Central memory CD4-positive, alpha-beta T cell (primary cell): ENCODE data around the gene DDX47.
A peak's percentile ranks its signal among the peaks of the same experiment; 100 is the strongest.
"Not testable (repeated sequence)": the region's sequence is repeated elsewhere in the genome, so short reads cannot be mapped to it uniquely, and the experiment has no call there.

Experiments
- DNase-seq: peaks from one replicate; pipeline ENCODE4 v3.0.0; 2022

Gene DDX47

GRCh38 chr12:12823300-12823699 lies 10.2 kb downstream of the DDX47 start:
- DNase-seq, result no peak

GRCh38 chr12:12823811-12824210 lies 10.7 kb downstream of the DDX47 start:
- DNase-seq, result no peak

- no peak for DNase-seq
These were observed 22.4 kb downstream of the DDX47 start for GRCh38 chr12:12835378-12836146.

GRCh38 chr12:12836571-12836970 lies 23.4 kb downstream of the DDX47 start:
- no peak for DNase-seq

DNA sequence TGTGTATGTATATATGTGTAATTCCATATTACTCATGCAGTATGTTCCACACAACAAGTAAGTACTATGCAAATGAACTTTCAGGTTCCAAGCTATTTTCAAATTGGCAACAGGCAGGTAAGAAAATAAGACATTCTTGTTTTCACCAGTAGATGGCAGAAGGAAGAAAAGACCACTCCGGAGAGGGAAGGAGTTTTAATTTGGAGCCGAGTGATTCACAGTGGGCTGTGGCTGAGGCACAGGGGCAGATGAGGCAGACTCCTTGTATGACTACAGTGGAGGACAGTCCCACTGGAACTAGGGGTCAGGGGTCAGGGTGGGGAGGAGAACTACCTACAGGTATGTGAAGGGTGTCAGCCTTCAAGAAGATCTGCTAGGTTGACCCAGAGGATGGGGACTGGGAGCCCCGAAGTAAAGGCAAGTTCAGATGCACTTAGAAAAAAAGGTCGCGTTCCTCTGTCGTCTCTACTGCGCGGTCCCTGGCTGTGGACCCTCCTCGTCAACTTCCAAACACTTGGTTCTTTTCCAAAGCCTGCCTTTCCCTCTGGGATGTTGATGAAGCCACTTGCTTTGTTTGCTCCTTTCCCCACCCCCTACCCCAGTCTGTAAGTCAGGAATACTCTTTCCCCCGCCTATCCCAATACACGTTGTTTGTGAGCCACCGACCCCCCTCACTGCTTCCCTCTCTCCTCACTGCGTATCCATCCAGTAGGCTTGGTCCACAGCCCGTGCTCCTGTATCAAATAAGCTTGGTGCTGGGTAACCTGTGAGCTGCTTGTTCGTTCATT lies 24.1 kb downstream of the DDX47 start:
- DNase-seq, result peak; percentile 39

DNA sequence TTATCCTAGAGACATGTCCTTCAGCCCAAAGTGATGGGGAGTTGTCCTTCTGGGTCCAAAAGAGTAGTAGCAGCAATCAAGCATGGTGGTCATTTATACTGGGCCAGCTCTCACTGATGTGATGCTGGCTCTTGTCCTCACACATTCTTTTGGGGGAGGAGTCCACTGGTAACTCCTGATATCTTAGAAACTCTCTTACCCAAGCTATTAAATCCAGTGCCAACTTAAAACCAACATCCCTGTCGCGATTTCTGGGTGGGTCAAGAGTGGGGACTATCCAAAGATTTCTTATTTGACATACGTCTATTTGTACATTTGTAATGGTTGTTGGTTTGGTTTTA lies 24.6 kb downstream of the DDX47 start:
- DNase-seq, result no peak

- DNase-seq, result peak; percentile 13
These were observed 25.9 kb downstream of the DDX47 start for GRCh38 chr12:12839003-12839395.

- not testable (repeated sequence) for DNase-seq
These were observed 26.3 kb downstream of the DDX47 start for GRCh38 chr12:12839439-12839838.

DNA sequence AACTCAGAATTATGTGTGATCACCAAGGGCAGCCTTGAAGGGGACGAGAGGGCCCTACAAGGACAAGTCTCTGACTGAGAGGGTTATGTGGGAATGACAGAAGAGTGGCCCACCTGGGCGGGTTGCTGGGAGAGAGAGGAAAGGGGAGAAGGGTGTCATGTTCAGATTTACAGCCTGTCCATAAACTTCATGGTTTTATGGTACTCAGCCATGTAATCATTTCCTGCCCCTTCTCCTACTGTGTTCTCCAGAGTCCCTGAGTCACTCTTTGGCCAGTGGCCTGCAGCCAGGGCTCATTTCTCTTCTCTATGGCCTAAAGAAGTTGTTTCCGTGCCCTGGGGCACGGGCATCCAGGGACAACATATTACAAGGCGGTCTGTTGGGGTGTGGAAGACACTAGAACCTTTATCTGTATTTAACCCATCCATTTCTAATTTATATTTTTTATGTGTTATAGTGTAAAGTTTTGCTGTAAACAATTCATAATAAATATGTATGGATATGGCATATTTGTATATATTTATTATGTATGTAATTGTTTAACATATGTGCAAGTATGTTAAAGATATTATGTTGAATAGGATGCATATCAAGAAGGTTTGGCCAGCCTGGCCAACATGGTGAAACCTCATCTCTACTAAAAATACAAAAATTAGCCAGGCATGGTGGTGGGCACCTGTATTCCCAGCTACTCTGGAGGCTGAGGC lies 26.9 kb downstream of the DDX47 start:
- no peak for DNase-seq

DNA sequence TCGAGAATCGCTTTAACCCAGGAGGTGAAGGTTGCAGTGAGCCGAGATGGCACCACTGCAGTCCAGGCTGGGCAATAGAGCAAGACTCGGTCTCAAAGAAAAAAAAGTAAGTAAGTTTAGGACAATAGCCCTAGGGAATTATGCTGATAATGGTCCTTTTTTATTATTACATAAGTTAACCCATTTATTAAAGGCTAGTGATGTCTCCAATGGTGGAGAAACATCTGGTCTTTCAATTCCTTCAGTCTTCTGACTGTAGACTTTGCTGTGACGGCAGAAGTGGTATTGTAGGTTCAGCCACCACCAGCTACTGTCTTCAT lies 27.4 kb downstream of the DDX47 start:
- DNase-seq, result no peak

DNA sequence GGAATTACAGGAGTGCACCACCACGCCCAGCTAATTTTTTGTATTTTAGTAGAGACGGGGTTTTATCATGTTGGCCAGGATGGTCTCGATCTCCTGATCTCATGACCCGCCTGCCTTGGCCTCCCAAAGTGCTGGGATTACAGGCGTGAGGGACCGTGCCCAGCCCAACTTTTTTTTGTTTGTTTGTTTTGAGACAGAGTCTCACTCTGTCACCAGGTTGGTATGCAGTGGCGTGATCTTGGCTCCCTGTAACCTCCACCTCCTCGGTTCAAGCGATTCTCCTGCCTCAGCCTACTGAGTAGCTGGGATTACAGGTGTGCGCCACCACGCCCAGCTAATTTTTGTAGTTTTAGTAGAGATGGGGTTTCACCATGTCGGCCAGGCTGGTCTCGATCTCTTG lies 28.3 kb downstream of the DDX47 start:
- DNase-seq, result not testable (repeated sequence)

DNA sequence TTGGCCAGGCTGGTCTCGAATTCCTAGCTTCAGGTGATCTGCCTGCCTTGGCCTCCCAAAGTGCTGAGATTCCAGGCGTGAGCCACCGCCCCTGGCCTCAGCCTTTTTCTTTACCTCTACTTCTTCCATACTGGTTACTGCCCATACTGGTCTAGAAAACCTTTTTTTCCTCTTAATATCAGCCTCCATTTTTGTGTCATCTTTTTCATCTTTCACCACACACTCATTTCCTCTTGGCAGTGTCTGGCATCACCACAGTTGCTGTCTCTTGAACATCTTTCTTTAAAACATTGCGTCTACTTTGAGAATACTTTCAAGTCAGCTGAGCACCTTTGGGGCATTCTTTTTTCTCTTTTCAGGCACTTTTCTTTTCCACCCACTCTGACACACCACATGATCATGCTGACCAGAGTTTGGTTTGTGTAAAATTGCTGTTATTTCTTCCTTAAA lies 32.7 kb downstream of the DDX47 start:
- DNase-seq, result peak; percentile 11

DNA sequence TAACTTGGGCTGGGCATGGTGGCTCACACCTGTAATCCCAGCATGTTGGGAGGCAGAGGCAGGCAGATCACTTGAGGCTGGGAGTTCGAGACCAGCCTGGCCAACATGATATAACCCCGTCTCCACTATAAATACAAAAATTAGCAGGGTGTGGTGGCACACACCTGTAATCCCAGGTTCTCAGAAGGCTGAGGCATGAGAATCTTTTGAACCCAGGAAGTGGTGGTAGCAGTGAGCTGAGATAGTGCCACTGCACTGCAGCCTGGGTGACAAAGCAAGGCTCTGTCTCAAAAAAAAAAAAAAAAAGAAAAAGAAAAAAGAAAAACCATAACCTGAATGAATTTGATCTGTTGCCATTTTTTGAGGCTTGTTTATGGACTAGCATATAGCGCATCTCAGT lies 33.6 kb downstream of the DDX47 start:
- DNase-seq, result peak; percentile 54

GRCh38 chr12:12853435-12853834 lies 40.3 kb downstream of the DDX47 start:
- no peak for DNase-seq

DNA sequence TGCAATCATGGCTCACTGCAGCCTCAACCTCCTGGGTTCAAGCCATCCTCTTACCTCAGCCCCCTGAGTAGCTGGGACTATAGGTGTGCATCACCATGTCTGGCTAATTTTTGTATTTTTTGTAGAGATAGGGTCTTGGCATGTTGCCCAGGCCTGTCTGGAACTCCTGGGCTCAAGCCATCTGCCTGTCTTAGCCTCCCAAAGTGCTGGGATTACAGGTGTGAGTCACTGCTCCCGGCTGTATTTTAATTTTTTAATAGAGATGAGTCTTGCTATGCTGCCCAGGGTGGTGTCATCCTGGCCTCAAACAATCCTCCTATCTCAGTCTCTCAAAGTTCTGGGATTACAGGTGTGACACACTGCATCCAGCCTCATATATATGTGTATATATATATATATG lies 46.5 kb downstream of the DDX47 start:
- no peak for DNase-seq

DNA sequence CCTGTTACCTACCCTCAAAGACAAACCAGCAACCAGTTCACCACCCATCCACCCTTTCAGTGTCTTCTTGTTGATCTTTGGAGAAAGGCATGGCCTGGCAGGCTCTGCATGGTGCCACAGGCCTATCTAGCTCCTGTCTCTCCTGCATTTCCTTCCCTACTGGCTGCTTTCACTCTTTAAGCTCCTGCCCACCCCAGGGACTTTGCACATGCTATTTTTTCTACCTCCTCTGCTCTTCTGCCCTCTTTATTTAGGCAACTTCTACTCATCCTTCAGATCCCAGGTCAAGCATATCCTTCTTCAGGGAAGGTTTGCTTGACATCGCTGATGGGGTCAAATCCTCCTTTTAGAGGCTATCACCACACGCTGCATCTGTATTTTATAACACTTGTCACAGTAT lies 51.1 kb downstream of the DDX47 start:
- DNase-seq, result no peak

- DNase-seq, result no peak
These were observed 55.5 kb downstream of the DDX47 start for GRCh38 chr12:12868477-12869235.

DNA sequence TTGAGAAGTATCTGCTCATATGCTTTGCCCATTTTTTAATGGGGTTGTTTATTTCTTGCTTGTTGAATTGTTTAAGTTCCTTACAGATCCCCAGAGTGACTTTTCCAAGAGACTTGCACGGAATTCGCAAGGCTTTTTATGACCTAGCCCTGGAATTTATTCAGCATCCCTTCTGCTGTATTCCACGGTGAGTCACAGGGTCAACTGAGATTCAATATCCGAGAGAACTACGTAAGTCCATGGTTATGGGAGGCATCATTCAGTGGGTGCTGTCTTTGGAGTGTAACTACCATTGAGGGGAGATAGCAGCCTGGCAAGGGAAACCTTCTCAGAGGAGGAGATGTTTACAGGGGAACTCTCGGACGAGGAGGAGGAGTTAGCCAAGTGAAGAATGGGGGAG lies 57.3 kb downstream of the DDX47 start:
- DNase-seq, result no peak

DNA sequence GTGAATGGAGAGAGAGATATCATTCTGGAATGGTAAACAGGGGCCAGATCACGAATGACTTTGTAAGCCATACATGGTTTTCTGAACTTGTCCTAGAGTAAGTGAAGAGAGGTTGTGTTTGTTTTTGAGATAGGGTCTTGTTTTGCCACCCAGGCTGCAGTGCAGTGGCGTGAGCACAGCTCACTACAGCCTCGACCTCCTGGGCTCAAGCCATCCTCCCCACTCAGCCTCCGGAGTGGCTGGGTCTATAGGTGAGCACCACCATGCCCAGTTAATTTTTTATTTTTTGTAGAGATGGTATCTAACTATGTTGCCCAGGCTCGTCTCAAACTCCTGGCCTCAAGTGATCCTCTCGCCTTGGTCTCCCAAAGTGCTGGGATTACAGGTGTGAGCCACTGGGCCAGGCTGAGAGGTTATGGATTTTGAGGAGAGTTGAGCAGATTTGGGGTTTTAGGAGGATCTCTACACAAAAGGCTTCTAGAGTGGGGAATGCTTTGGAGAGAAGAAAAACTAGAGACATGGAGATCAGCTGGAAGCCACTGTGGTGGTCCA lies 58.5 kb downstream of the DDX47 start:
- no peak for DNase-seq

DNA sequence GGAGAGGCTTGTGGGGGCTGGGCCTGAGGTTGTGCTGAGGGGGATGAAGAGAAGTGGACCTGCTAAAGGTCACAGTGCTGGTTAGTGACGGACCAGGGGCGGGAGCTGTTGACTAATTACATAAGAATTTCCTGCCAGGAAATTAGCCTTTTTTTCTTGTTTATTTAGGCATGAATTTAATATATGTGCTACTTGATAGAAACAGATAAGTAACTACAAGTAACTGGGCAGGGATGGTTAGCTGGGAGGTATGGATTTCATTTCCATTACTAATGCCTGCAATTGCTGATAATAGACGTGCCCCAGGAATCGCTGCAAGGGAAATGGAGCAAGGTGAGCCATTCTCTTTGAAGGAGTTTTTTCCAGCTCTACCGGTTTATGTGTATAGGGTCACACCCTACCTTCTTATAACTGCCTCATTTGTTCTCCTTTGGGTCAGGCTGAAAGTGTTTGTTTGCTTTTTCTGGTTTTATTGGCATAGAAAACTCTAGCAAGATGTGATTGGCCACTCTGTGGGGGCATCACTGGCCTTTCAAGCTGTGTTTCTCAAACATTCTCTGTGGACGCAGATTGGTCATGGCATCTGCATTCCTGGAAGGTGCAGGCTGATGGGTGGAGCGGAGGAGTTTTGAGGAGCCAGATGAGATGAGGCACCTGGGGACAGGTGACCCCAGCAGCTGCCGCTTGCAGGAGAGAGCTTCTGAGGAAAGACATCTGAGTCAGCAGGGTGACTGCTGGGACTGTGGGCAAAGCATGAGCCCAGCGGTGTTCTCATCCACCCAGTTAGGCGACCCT lies 59.2 kb downstream of the DDX47 start:
- no peak for DNase-seq

GRCh38 chr12:12872934-12873275 lies 59.8 kb downstream of the DDX47 start:
- no peak for DNase-seq

DNA sequence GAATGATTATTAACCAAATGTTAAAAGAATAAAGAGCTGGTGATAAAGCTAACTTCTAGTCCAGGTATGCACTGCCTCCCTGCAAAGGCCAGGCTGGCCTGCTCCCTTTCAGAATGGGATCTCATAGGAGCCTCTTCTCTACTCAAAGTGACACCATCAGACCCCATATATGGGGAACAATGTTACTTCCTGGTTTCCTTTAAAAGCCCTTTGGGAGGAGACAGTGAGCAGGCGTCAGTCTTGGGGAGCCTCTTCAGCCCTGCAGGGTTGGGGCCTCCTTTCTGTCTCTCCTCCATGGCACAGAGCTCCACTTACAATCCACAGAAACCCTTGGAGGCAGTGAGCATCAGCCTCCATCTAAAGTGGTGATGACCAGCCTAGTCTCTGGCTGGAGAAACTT lies 60.9 kb downstream of the DDX47 start:
- no peak for DNase-seq
